Mucosa of rectum (tissue), 2 donors: ENCODE measurements around the gene TRPV6.

Source experiments
- H3K27ac ChIP-seq, 2 donors: one replicate each; pipeline ENCODE4 v1.7.0; 2013; ENCODE audit warnings: inconsistent platforms in 2 of 2, low read depth in 2 of 2, low read length in 2 of 2
- H3K27me3 ChIP-seq, 2 donors: one replicate each; pipeline ENCODE4 v1.7.0; 2013; ENCODE audit warnings: low read length in 2 of 2; ENCODE audit not compliant: control insufficient read depth in 2 of 2, insufficient read depth in 2 of 2
- H3K36me3 ChIP-seq, 2 donors: one replicate each; pipeline ENCODE4 v1.7.0; 2013; ENCODE audit warnings: low read length in 2 of 2; ENCODE audit not compliant: control insufficient read depth in 2 of 2, insufficient read depth in 2 of 2
- H3K4me1 ChIP-seq, 2 donors: one replicate each; pipeline ENCODE4 v1.7.0; 2013; ENCODE audit warnings: low read length in 2 of 2, mild to moderate bottlenecking in 1 of 2; ENCODE audit not compliant: control insufficient read depth in 2 of 2, insufficient read depth in 2 of 2
- H3K4me3 ChIP-seq, 2 donors: one replicate each; pipeline ENCODE4 v1.7.0; 2013; ENCODE audit warnings: low read length in 2 of 2
- H3K9ac ChIP-seq, 2 donors: one replicate each; pipeline ENCODE4 v1.7.0; 2013; ENCODE audit warnings: low read length in 2 of 2, low read depth in 1 of 2, mild to moderate bottlenecking in 1 of 2
- H3K9me3 ChIP-seq, 2 donors: one replicate each; pipeline ENCODE4 v1.7.0; 2013; ENCODE audit warnings: low read length in 2 of 2; ENCODE audit not compliant: control insufficient read depth in 2 of 2
- donor health status: healthy.
- donor health status: Normal muscosa, but diverticular disease.

Gene TRPV6

GRCh38 chr7:142836426-142836825, 49.1 kb downstream of the TRPV6 start:
- H3K36me3 ChIP-seq = no peaks in the 10 kb centered on the region
- H3K4me3 ChIP-seq = no peak overlapping the region
- H3K27ac ChIP-seq = no peak overlapping the region
- no peaks in the 10 kb centered on the region for H3K4me1 ChIP-seq
- H3K9ac ChIP-seq = no peak overlapping the region
- H3K9me3 ChIP-seq = no peaks in the 10 kb centered on the region
- H3K27me3 ChIP-seq = no peaks in the 10 kb centered on the region

- no peaks in the 10 kb centered on the region for H3K4me1 ChIP-seq
- no peak overlapping the region for H3K4me3 ChIP-seq
- H3K9me3 ChIP-seq = no peaks in the 10 kb centered on the region
- no peaks in the 10 kb centered on the region for H3K27me3 ChIP-seq
- no peaks in the 10 kb centered on the region for H3K36me3 ChIP-seq
- H3K27ac ChIP-seq = no peak overlapping the region
- H3K9ac ChIP-seq = no peak overlapping the region
Measured at GRCh38 chr7:142835487-142835886, 50.1 kb downstream of the TRPV6 start.

DNA sequence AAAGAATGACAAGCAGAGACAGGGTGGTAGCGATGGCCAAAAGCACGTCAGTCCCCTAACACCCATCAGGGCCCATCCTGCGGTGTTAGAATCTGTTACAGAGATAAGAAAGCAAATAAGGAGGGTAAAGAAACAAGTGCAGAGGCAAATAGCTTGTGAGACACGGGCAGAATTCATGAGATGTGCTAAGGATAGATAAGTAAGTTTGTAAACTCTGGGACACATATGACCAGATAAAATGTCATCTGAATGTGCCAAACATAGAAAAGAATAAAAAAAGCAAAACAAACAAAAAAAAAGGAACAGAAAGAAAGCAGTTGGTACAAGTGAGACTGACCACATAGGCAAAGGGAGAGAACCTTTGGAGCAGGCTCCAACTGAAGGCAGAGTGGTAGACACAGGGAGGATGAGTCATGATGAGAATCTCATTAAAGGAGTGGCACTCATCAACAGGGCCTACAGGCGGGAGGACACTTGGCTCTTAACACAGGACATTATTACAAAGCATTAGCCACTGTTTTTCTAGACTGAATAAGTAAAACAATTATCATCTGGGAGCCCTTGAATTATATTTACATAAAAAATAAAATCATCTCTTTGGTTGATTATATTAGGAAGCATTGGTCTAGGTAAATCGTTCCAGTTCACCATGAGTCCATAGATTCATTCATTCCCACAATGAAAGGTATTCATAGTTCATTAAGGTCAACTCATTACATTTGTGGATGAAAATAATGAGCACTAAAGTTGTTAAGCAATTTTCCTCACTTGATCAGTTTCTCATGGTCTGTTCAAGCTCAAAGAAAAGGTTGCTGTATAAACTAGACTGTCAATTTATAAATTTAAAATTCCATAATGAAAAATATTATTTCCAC, 52.1 kb downstream of the TRPV6 start:
- Histone ChIP-seq H3K9ac (no peak overlapping the region), H3K36me3 (no peaks in the 10 kb centered on the region), H3K4me3 (no peak overlapping the region), H3K27me3 (no peaks in the 10 kb centered on the region), H3K9me3 (no peaks in the 10 kb centered on the region), H3K27ac (no peak overlapping the region), H3K4me1 (no peaks in the 10 kb centered on the region)

DNA sequence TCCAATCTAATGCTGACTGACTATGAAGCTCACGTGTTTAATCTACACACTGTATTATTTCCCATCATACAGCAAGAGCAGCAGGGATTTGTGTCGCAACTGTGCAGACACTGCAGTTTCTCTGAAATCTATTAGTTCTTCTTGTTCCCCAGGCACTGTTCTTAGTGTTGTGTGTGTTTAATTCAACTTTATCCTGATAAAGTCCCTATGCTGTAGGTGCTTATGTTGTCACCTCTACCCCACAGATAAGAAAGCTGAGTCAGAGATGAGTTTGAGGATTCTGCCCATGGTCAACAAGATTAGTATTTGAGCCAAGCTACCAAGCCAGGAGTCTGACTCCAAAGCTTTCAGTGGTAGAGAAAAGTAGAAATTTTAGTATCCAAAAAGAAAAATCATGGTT, 53.1 kb downstream of the TRPV6 start:
- Histone ChIP-seq H3K36me3 (no peaks in the 10 kb centered on the region), H3K27me3 (no peaks in the 10 kb centered on the region), H3K27ac (no peak overlapping the region)

GRCh38 chr7:142827951-142828500, 57.5 kb downstream of the TRPV6 start:
- Histone ChIP-seq H3K4me3 (no peak overlapping the region), H3K4me1 (no peaks in the 10 kb centered on the region), H3K36me3 (no peaks in the 10 kb centered on the region), H3K27me3 (no peaks in the 10 kb centered on the region), H3K9ac (no peak overlapping the region), H3K27ac (no peak overlapping the region), H3K9me3 (no peaks in the 10 kb centered on the region)

More for the DNA sequence above, 53.1 kb downstream of the TRPV6 start:
- no peak overlapping the region for H3K4me3 ChIP-seq
- no peak overlapping the region for H3K9ac ChIP-seq
- H3K9me3 ChIP-seq = no peaks in the 10 kb centered on the region
- no peaks in the 10 kb centered on the region for H3K4me1 ChIP-seq

DNA sequence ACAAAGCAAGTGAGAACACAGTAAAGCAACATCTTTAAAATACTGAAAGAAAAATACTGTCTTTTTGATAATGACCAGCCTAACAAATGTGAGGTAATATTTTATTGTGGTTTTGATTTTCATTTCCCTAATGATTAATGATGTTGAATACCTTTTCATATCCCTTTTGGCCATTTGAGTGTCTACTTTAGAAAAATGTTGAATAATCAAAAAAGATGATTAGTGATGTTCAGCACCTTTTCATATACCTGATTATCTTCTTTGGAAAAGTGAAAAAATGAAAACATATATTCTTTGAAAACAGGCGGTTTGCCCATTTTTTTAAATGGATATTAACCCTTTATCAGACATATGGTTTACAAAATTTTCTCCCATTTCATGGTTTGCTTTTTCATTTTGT, 62.8 kb downstream of the TRPV6 start:
- Histone ChIP-seq H3K4me3 (no peak overlapping the region), H3K9me3 (no peaks in the 10 kb centered on the region), H3K4me1 (no peaks in the 10 kb centered on the region), H3K27me3 (no peaks in the 10 kb centered on the region), H3K9ac (no peak overlapping the region), H3K36me3 (no peaks in the 10 kb centered on the region), H3K27ac (no peak overlapping the region)
